ENCODE results near the gene WEE2. TPM values are rescaled to one million over a fixed set of nuclear protein-coding genes. Genes with fewer than 3 reads are reported as not detected.
A peak's percentile ranks its signal among the peaks of the same experiment; 100 is the strongest.

The WEE2 gene
- total and polyA plus RNA-seq, 10 donors: 0.04 TPM; not detected in 9

- no peak for DNase-seq
- H3K4me1 ChIP-seq: peaks cover 24 to 85% (median 56%) of the 10 kb centered on the region in 6 donors
- no peaks in the 10 kb centered on the region for H3K9me3 ChIP-seq
- intact Hi-C loops (cut with DNase I; ENCODE audit: low total_unique reads): no loop called here
- WGBS, 5 donors: 14 to 41% (median 20%) methylated on average over 2 of the region's 2 CpGs
- peaks cover 0 to 3% (median 0%) of the 10 kb centered on the region in 6 donors for H3K36me3 ChIP-seq
- peak overlapping the region in 2 of 8 donors; percentile 20 to 44 for H3K27ac ChIP-seq
- no peak for TF ChIP-seq POLR2A (IDR thresholded peaks at IDR 0.05)
- TF ChIP-seq CTCF (IDR thresholded peaks at IDR 0.05 in 8 of 11, conservative IDR thresholded peaks at IDR 0.05 in 3 of 11): no peak
- no peak for TF ChIP-seq POLR2AphosphoS5 (IDR thresholded peaks at IDR 0.05)
- no peak overlapping the region for H3K4me3 ChIP-seq
- no peaks in the 10 kb centered on the region for H3K27me3 ChIP-seq (replicated peaks in 1 of 7)
Measured at GRCh38 chr7:141696348-141696747, 11.8 kb upstream of the WEE2 start.

GRCh38 chr7:141697211-141697871, 10.8 kb upstream of the WEE2 start:
- no peak for DNase-seq
- Histone ChIP-seq H3K27ac (peak overlapping the region in 1 of 8 donors; percentile 44), H3K4me3 (no peak overlapping the region), H3K36me3 (peaks cover 0 to 3% (median 0%) of the 10 kb centered on the region in 6 donors), H3K27me3 (replicated peaks in 1 of 7) (no peaks in the 10 kb centered on the region), H3K4me1 (peaks cover 24 to 87% (median 58%) of the 10 kb centered on the region in 6 donors), H3K9me3 (no peaks in the 10 kb centered on the region)
- TF ChIP-seq POLR2A (IDR thresholded peaks at IDR 0.05): no peak
- no peak for TF ChIP-seq CTCF (IDR thresholded peaks at IDR 0.05 in 8 of 11, conservative IDR thresholded peaks at IDR 0.05 in 3 of 11)
- TF ChIP-seq POLR2AphosphoS5 (IDR thresholded peaks at IDR 0.05): no peak
- intact Hi-C loops (cut with DNase I; ENCODE audit: low total_unique reads): no loop called here
- 67 to 81% (median 76%) methylated on average over 10 of the region's 10 CpGs for WGBS, 5 donors

- H3K27ac ChIP-seq: peak overlapping the region in 2 of 8 donors; percentile 1 to 61
- intact Hi-C loops (cut with DNase I; ENCODE audit: low total_unique reads): no loop called here
- no peaks in the 10 kb centered on the region for H3K27me3 ChIP-seq (replicated peaks in 1 of 7)
- no peaks in the 10 kb centered on the region for H3K9me3 ChIP-seq
- H3K36me3 ChIP-seq: peaks cover 0 to 3% (median 0%) of the 10 kb centered on the region in 6 donors
- peaks cover 29 to 88% (median 66%) of the 10 kb centered on the region in 6 donors for H3K4me1 ChIP-seq
- H3K4me3 ChIP-seq: peak overlapping the region in 1 of 8 donors; percentile 7
- WGBS, 5 donors: 44 to 67% (median 60%) methylated on average over 1 of the region's 1 CpG
- DNase-seq: no peak
- no peak for TF ChIP-seq POLR2AphosphoS5 (IDR thresholded peaks at IDR 0.05)
- TF ChIP-seq CTCF (IDR thresholded peaks at IDR 0.05 in 8 of 11, conservative IDR thresholded peaks at IDR 0.05 in 3 of 11): no peak
- TF ChIP-seq POLR2A (IDR thresholded peaks at IDR 0.05): no peak
Measured at GRCh38 chr7:141698247-141699015, 9.7 kb upstream of the WEE2 start.

GRCh38 chr7:141699860-141700259, 8.3 kb upstream of the WEE2 start:
- DNase-seq: no peak
- peaks cover 29 to 74% (median 65%) of the 10 kb centered on the region in 6 donors for H3K4me1 ChIP-seq
- intact Hi-C loops (cut with DNase I; ENCODE audit: low total_unique reads): no loop called here
- peak overlapping the region in 2 of 8 donors; percentile 19 to 91 for H3K4me3 ChIP-seq
- H3K27ac ChIP-seq: peak overlapping the region in 1 of 8 donors; percentile 96
- no peaks in the 10 kb centered on the region for H3K36me3 ChIP-seq
- no peaks in the 10 kb centered on the region for H3K27me3 ChIP-seq (replicated peaks in 1 of 7)
- no peaks in the 10 kb centered on the region for H3K9me3 ChIP-seq
- 78 to 89% (median 82%) methylated on average over 3 of the region's 3 CpGs for WGBS, 5 donors
- TF ChIP-seq POLR2AphosphoS5 (IDR thresholded peaks at IDR 0.05) (no peak), POLR2A (IDR thresholded peaks at IDR 0.05) (no peak), CTCF (IDR thresholded peaks at IDR 0.05 in 8 of 11, conservative IDR thresholded peaks at IDR 0.05 in 3 of 11) (no peak)
